ENCODE results near the gene ZNF565. TPM values are rescaled to one million over a fixed set of nuclear protein-coding genes. Genes with fewer than 3 reads are reported as not detected.
"Not testable (repeated sequence)": the region's sequence is repeated elsewhere in the genome, so short reads cannot be mapped to it uniquely, and the experiment has no call there.

ZNF565 gene
- total RNA-seq, 1 donor from 2014 or later: 2.3 TPM

DNA sequence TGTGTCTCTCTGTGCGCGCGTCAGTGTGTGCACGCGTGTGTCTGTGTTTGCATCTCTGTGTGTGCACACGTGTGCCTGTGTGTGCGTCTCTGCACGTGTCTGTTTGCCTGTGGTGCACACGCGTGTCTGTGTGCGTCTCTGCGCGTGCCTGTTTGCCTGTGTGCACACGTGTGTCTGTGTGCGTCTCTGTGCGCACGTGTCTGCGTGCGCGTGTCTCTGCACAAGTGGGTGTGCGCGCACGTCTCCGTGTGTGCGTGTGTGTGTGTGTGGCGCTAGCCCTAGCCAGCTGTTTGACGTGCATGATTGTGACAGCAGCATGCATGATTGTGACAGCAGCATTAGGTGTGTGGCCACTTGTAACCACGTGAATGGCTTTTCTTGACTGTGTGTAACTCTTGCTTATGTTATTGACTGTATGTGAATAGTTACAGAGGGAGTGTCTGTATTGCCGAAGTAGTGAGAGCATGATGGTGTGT lies 31.6 kb upstream of the ZNF565 start:
- Mint-ChIP-seq H3K4me1 (peaks cover 8% of the 10 kb centered on the region), H3K27ac (no peak overlapping the region), H3K4me3 (no peak overlapping the region), H3K9me3 (peaks cover 14% of the 10 kb centered on the region), H3K36me3 (ENCODE audit: low read depth) (peaks cover 2% of the 10 kb centered on the region), H3K27me3 (peaks cover 4% of the 10 kb centered on the region)
- CTCF ChIA-PET: no interaction called here
- ATAC-seq (ENCODE audit: low read depth) (no peak), DNase-seq (no peak)
- POLR2A ChIA-PET: no interaction called here
- TF ChIP-seq CTCF (IDR thresholded peaks at IDR 0.05): no peak
- intact Hi-C loops (cut with micrococcal nuclease): no loop called here

DNA sequence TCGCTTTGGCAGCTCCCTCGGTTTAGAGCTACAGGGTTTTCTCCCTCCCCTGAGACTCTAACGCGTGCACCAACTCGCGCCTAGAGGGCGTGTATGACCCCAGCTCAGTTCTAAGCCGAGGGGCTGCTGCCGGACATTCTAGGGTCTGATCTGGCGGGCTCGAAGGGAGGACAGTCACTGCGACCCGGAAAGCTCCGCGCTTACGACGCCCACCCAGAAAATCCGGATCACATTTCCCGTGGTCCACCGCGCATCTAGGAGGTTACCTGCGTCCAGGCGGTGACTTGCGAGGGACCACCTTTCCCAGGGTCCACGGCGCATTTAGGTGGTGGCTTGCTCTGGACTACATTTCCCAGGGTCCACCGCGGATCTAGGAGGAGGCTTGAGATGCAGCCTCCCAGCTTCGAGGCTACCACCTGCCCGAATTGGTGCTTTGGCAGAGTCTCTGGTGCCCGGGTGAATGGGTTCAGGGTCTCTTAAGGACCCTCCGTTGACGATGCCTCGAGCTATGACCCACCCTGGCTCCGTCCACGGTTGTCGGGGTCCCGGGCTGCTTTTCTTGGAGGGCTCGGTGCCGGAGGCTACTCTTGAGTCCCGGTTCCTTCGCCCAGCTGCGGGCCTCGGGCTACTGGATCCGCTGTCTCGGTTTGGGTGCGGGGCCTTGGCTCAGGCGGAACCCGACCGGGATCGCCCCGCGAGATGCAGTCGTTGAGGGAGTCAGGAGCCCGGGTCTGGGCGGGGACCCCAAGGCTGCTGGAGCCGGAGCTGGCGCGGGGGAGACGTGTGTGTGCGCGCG lies 30.9 kb upstream of the ZNF565 start:
- no peak for DNase-seq
- ChIA-PET POLR2A (no interaction called here), CTCF (no interaction called here)
- Mint-ChIP-seq H3K27me3 (peaks cover 4% of the 10 kb centered on the region), H3K9me3 (peaks cover 14% of the 10 kb centered on the region), H3K27ac (no peak overlapping the region), H3K36me3 (ENCODE audit: low read depth) (peaks cover 2% of the 10 kb centered on the region), H3K4me1 (peaks cover 8% of the 10 kb centered on the region), H3K4me3 (no peak overlapping the region)
- ATAC-seq (ENCODE audit: low read depth): no peak
- intact Hi-C loops (cut with micrococcal nuclease): no loop called here
- no peak for TF ChIP-seq CTCF (IDR thresholded peaks at IDR 0.05)

DNA sequence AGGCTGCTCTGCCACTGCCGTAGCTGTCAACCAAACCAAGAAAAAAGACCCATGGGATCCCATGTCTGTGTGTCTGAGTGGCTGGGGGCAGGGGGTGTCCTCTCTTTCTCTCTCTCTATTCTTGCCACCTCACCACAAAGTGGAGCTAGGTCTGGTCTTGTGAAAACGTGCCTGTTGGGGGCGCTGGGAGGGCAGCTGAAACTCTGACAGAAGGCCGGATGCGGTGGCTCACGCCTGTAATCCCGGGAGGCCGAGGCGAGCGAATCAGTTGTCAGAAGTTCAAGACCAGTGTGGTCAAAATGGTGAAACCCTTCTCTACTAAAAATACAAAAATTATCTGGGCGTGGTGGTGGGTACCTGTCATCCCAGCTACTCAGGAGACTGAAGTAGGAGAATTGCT lies 29.6 kb upstream of the ZNF565 start:
- DNase-seq (no peak), ATAC-seq (ENCODE audit: low read depth) (no peak)
- Mint-ChIP-seq H3K9me3 (peaks cover 19% of the 10 kb centered on the region), H3K4me3 (no peak overlapping the region), H3K27ac (no peak overlapping the region), H3K4me1 (peaks cover 8% of the 10 kb centered on the region), H3K36me3 (ENCODE audit: low read depth) (peaks cover 11% of the 10 kb centered on the region), H3K27me3 (peaks cover 4% of the 10 kb centered on the region)
- ChIA-PET CTCF (no interaction called here), POLR2A (no interaction called here)
- TF ChIP-seq CTCF (IDR thresholded peaks at IDR 0.05): no peak
- intact Hi-C loops (cut with micrococcal nuclease): no loop called here

DNA sequence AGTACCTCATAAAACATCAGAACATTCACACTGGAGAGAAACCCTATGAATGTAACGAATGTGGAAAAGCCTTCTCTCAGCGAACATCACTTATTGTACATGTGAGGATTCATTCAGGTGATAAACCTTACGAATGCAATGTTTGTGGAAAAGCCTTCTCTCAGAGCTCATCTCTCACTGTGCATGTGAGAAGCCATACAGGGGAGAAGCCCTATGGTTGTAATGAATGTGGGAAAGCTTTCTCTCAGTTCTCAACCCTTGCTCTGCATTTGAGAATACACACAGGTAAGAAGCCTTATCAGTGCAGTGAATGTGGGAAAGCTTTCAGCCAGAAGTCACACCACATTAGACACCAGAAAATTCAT lies 22.5 kb upstream of the ZNF565 start:
- Mint-ChIP-seq H3K36me3 (ENCODE audit: low read depth) (peaks cover 78% of the 10 kb centered on the region), H3K4me3 (no peak overlapping the region), H3K27me3 (no peaks in the 10 kb centered on the region), H3K9me3 (peaks cover 36% of the 10 kb centered on the region), H3K4me1 (no peaks in the 10 kb centered on the region), H3K27ac (no peak overlapping the region)
- POLR2A ChIA-PET: no interaction called here
- intact Hi-C loops (cut with micrococcal nuclease): no loop called here
- TF ChIP-seq CTCF (IDR thresholded peaks at IDR 0.05): no peak
- ATAC-seq (ENCODE audit: low read depth) (no peak), DNase-seq (no peak)
- CTCF ChIA-PET: no interaction called here

GRCh38 chr19:36236304-36236945 lies 22.0 kb upstream of the ZNF565 start:
- H3K36me3 Mint-ChIP-seq (ENCODE audit: low read depth): peaks cover 82% of the 10 kb centered on the region
- H3K9me3 Mint-ChIP-seq: peaks cover 36% of the 10 kb centered on the region
- H3K4me1 Mint-ChIP-seq: no peaks in the 10 kb centered on the region

DNA sequence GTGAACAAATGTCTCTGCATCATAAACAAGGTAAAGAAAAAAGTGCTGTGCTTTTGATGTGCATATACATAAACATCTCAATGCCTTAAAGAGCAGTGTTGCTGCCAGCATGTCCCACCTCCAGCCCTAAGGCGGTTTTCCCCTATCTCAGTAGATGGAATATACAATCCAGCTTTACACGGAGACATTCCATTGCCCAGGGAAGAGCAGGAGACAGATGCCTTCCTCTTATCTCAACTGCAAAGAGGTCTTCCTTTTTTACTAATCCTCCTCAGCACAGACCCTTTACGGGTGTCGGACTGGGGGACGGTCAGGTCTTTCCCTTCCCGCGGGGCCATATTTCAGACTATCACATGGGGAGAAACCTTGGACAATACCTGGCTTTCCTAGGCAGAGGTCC lies 19.2 kb upstream of the ZNF565 start:
- peaks cover 91% of the 10 kb centered on the region for H3K36me3 Mint-ChIP-seq (ENCODE audit: low read depth)
- DNase-seq; H3K4me1 Mint-ChIP-seq; CTCF ChIA-PET; ATAC-seq (ENCODE audit: low read depth); intact Hi-C loops (cut with micrococcal nuclease); H3K27me3 Mint-ChIP-seq; H3K4me3 Mint-ChIP-seq; POLR2A ChIA-PET; H3K27ac Mint-ChIP-seq: not testable (repeated sequence)
- peaks cover 29% of the 10 kb centered on the region for H3K9me3 Mint-ChIP-seq

More at GRCh38 chr19:36236304-36236945, 22.0 kb upstream of the ZNF565 start:
- ChIA-PET POLR2A (interaction anchor here (0.6 kb wide), 1 partner anchor 188 kb away, joined by 3 read pairs; no protein-coding TSS in a partner anchor), CTCF (no interaction called here)
- DNase-seq (no peak), ATAC-seq (ENCODE audit: low read depth) (no peak)
- intact Hi-C loops (cut with micrococcal nuclease): no loop called here
- Mint-ChIP-seq H3K27ac (no peak overlapping the region), H3K27me3 (no peaks in the 10 kb centered on the region), H3K4me3 (no peak overlapping the region)
- TF ChIP-seq CTCF (IDR thresholded peaks at IDR 0.05): no peak
